Sigmoid colon (tissue), 7 donors: ENCODE data around the gene PURA. TPM values are rescaled to one million over a fixed set of nuclear protein-coding genes. Genes with fewer than 3 reads are reported as not detected.

Experiments
- DNase-seq: peaks from one replicate; pipeline ENCODE4 v3.0.0-alpha.2; 2019
- H3K27ac ChIP-seq, 4 donors: fragments of 200-600 bp; sonication (generic); one replicate each; pipeline ENCODE4 v1.5.1; 2016 to 2019; ENCODE audit warnings: mild to moderate bottlenecking in 1 of 4
- H3K27me3 ChIP-seq, 3 donors: fragments of 200-600 bp; sonication (generic); one replicate each; pipeline ENCODE4 v1.5.1; 2019; ENCODE audit warnings: mild to moderate bottlenecking in 1 of 3
- H3K36me3 ChIP-seq, 4 donors: fragments of 200-600 bp; sonication (generic); one replicate each; pipeline ENCODE4 v1.5.1; 2016 to 2019
- H3K4me1 ChIP-seq, 4 donors: fragments of 200-600 bp; sonication (generic); one replicate each; pipeline ENCODE4 v1.5.1; 2017 to 2019
- H3K4me3 ChIP-seq, 4 donors: fragments of 200-600 bp; sonication (generic); one replicate each; pipeline ENCODE4 v1.5.1; 2017 to 2019; ENCODE audit warnings: mild to moderate bottlenecking in 2 of 4, moderate library complexity in 1 of 4
- H3K9me3 ChIP-seq, 4 donors: fragments of 200-600 bp in 3 of 4; sonication (generic) in 3 of 4; one replicate each; pipeline versions ENCODE4 v1.5.1 to v1.6.1; 2013 to 2019
- CTCF ChIP-seq, 4 experiments: fragments of 450-650 bp in 3 of 4; fragments of 200-600 bp in 1 of 4; IDR thresholded peaks; one replicate each; pipeline ENCODE4 v1.5.1; 2016 to 2019; ENCODE audit warnings: antibody characterized with exemption in 4 of 4, mild to moderate bottlenecking in 3 of 4, moderate library complexity in 2 of 4
- EP300 ChIP-seq, 4 donors: sonication (generic); formaldehyde crosslinking; IDR thresholded peaks; one replicate each; pipeline ENCODE4 v1.6.1; 2017; ENCODE audit warnings: antibody characterized with exemption in 4 of 4
- POLR2A ChIP-seq, 2 donors: fragments of 450-650 bp; IDR thresholded peaks; one replicate each; pipeline ENCODE4 v1.6.1; 2016; ENCODE audit warnings: antibody characterized with exemption in 2 of 2, mild to moderate bottlenecking in 2 of 2, moderate library complexity in 2 of 2
- POLR2AphosphoS5 ChIP-seq, 4 donors: sonication (generic); formaldehyde crosslinking; IDR thresholded peaks; one replicate each; pipeline ENCODE4 v1.6.1; 2017; ENCODE audit warnings: antibody characterized with exemption in 4 of 4
- WGBS, 2 donors: extraction: QIAGEN DNeasy Blood & Tissue Kit; methylation state at CpG; one replicate each; pipeline ENCODE4 v1.1.7; 2013; 5-methylcytosine and 5-hydroxymethylcytosine counted together
- intact Hi-C: fragments of 100-400 bp; cut with DNase I; formaldehyde crosslinking; loops from one replicate; pipeline ENCODE4 v1.15.1; 2023
- polyA plus RNA-seq, 3 donors: library from polyadenylated mRNA; stranded (reverse); fragments of 200-250 nt; gene quantifications; one replicate each; pipeline ENCODE4 v1.2.3, GENCODE V29; 2013
- total RNA-seq, 4 donors: library from RNA; depleted of rRNA; stranded (reverse); fragments of >200 nt; gene quantifications; one replicate each; pipeline ENCODE4 v1.1.0, GENCODE V29; 2016
- donor health status: healthy with polysubstance abuse.
- donor health status: Bipolar disorder and iron deficiency.
- donor health status: healthy.

The PURA gene
- total and polyA plus RNA-seq, 7 donors: 3.6 to 59.8 (median 36.4) TPM

- no peak for DNase-seq
- Histone ChIP-seq H3K4me3 (no peak overlapping the region), H3K4me1 (peaks cover 0 to 23% (median 8%) of the 10 kb centered on the region in 4 donors), H3K27ac (no peak overlapping the region), H3K27me3 (no peaks in the 10 kb centered on the region), H3K36me3 (no peaks in the 10 kb centered on the region), H3K9me3 (no peaks in the 10 kb centered on the region)
- TF ChIP-seq POLR2AphosphoS5 (IDR thresholded peaks at IDR 0.05) (no peak), EP300 (IDR thresholded peaks at IDR 0.05) (no peak), POLR2A (IDR thresholded peaks at IDR 0.05) (no peak), CTCF (IDR thresholded peaks at IDR 0.05) (no peak)
- WGBS, 2 donors: 92% methylated on average over 4 of the region's 4 CpGs
- intact Hi-C loops: no loop called here
These were observed 19.7 kb downstream of the PURA start for GRCh38 chr5:140133514-140134167.

- no peaks in the 10 kb centered on the region for H3K9me3 ChIP-seq
- no peak for DNase-seq
- TF ChIP-seq POLR2AphosphoS5 (IDR thresholded peaks at IDR 0.05): no peak
- TF ChIP-seq EP300 (IDR thresholded peaks at IDR 0.05): no peak
- TF ChIP-seq CTCF (IDR thresholded peaks at IDR 0.05): no peak
- no peak for TF ChIP-seq POLR2A (IDR thresholded peaks at IDR 0.05)
- no peak overlapping the region for H3K27ac ChIP-seq
- H3K27me3 ChIP-seq: no peaks in the 10 kb centered on the region
- no peaks in the 10 kb centered on the region for H3K36me3 ChIP-seq
- H3K4me1 ChIP-seq: peaks cover 0 to 23% (median 8%) of the 10 kb centered on the region in 4 donors
- no peak overlapping the region for H3K4me3 ChIP-seq
- intact Hi-C loops: no loop called here
- WGBS, 2 donors: 88 to 96% methylated on average over 2 of the region's 2 CpGs
These were observed 20.5 kb downstream of the PURA start for GRCh38 chr5:140134277-140134935.

- Histone ChIP-seq H3K27ac (no peak overlapping the region), H3K9me3 (no peaks in the 10 kb centered on the region), H3K27me3 (no peaks in the 10 kb centered on the region), H3K36me3 (no peaks in the 10 kb centered on the region), H3K4me1 (peaks cover 0 to 23% (median 8%) of the 10 kb centered on the region in 4 donors), H3K4me3 (no peak overlapping the region)
- no peak for TF ChIP-seq POLR2AphosphoS5 (IDR thresholded peaks at IDR 0.05)
- TF ChIP-seq EP300 (IDR thresholded peaks at IDR 0.05): no peak
- TF ChIP-seq CTCF (IDR thresholded peaks at IDR 0.05): no peak
- TF ChIP-seq POLR2A (IDR thresholded peaks at IDR 0.05): no peak
- DNase-seq: no peak
- intact Hi-C loops: no loop called here
These were observed 21.2 kb downstream of the PURA start for GRCh38 chr5:140135127-140135526.

GRCh38 chr5:140136624-140137023 lies 22.7 kb downstream of the PURA start:
- no peak overlapping the region for H3K27ac ChIP-seq
- H3K27me3 ChIP-seq: no peaks in the 10 kb centered on the region
- no peak for DNase-seq
- H3K36me3 ChIP-seq: no peaks in the 10 kb centered on the region
- intact Hi-C loops: no loop called here
- peaks cover 0 to 32% (median 15%) of the 10 kb centered on the region in 4 donors for H3K4me1 ChIP-seq
- 89 to 92% methylated on average over 1 of the region's 1 CpG for WGBS, 2 donors
- no peak for TF ChIP-seq POLR2A (IDR thresholded peaks at IDR 0.05)
- no peak for TF ChIP-seq POLR2AphosphoS5 (IDR thresholded peaks at IDR 0.05)
- TF ChIP-seq EP300 (IDR thresholded peaks at IDR 0.05): no peak
- TF ChIP-seq CTCF (IDR thresholded peaks at IDR 0.05): no peak
- H3K4me3 ChIP-seq: no peak overlapping the region
- no peaks in the 10 kb centered on the region for H3K9me3 ChIP-seq
